Testis (tissue), 2 donors: Measurements from ENCODE around the gene SUSD2.
"Not testable (repeated sequence)": the region's sequence is repeated elsewhere in the genome, so short reads cannot be mapped to it uniquely, and the experiment has no call there.

Source experiments
- POLR2A ChIP-seq: fragments of 450-650 bp; IDR thresholded peaks from one replicate; pipeline ENCODE4 v1.6.1; 2017; ENCODE audit warnings: antibody characterized with exemption, mild to moderate bottlenecking, moderate library complexity
- TF ChIP-seq, protein P1 (sequence below), 3 experiments: fragments of 450-650 bp in 2 of 3; fragments of 200-600 bp in 1 of 3; sonication (generic) in 1 of 3; IDR thresholded peaks; one replicate each; pipeline ENCODE4 v1.5.1; 2016 to 2019; ENCODE audit warnings: antibody characterized with exemption in 3 of 3, mild to moderate bottlenecking in 2 of 3, moderate library complexity in 1 of 3

DNA sequence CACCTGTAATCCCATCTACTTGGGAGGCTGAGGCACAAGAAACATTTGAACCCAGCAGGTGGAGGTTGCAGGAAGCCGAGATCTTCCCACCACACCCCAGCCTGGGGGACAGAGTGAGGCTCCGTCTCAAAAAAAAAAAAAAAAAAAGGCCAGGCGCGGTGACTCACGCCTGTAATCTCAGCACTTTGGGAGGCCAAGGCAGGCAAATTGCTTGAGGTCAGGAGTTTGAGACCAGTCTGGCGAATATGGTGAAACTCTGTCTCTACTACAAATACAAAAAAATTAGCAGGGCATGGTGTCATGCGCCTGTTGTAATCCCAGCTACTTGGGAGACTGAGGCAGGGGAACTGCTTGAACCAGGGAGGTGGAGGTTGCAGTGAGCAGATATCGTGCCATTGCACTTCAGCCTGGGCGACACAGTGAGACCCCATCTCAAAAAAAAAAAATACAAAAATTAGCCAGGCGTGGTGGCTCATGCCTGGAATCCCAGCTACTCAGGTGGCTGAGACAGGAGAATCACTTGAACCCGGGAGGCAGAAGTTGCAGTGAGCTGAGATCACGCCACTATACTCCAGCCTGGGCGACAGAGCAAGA is 56.9 kb downstream of the SUSD2 start:
- not testable (repeated sequence) for TF ChIP-seq POLR2A
- TF ChIP-seq, protein P1, sequence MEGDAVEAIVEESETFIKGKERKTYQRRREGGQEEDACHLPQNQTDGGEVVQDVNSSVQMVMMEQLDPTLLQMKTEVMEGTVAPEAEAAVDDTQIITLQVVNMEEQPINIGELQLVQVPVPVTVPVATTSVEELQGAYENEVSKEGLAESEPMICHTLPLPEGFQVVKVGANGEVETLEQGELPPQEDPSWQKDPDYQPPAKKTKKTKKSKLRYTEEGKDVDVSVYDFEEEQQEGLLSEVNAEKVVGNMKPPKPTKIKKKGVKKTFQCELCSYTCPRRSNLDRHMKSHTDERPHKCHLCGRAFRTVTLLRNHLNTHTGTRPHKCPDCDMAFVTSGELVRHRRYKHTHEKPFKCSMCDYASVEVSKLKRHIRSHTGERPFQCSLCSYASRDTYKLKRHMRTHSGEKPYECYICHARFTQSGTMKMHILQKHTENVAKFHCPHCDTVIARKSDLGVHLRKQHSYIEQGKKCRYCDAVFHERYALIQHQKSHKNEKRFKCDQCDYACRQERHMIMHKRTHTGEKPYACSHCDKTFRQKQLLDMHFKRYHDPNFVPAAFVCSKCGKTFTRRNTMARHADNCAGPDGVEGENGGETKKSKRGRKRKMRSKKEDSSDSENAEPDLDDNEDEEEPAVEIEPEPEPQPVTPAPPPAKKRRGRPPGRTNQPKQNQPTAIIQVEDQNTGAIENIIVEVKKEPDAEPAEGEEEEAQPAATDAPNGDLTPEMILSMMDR (IDR thresholded peaks at IDR 0.05): not testable (repeated sequence)
